Activated T-helper 1 cell treated with anti-CD3 and anti-CD28 coated beads, Interleukin-2, amount 50 U/mL, for 16 hours (primary cell): Measurements from ENCODE around the gene ZNF425.
"Not testable (repeated sequence)": the region's sequence is repeated elsewhere in the genome, so short reads cannot be mapped to it uniquely, and the experiment has no call there.

ENCODE experiments used
- DNase-seq, 2 donors: peaks; one replicate each; pipeline ENCODE4 v3.0.0-alpha.2; 2020; ENCODE audit warnings: low read depth in 1 of 2, low spot score in 1 of 2

ZNF425 gene

DNA sequence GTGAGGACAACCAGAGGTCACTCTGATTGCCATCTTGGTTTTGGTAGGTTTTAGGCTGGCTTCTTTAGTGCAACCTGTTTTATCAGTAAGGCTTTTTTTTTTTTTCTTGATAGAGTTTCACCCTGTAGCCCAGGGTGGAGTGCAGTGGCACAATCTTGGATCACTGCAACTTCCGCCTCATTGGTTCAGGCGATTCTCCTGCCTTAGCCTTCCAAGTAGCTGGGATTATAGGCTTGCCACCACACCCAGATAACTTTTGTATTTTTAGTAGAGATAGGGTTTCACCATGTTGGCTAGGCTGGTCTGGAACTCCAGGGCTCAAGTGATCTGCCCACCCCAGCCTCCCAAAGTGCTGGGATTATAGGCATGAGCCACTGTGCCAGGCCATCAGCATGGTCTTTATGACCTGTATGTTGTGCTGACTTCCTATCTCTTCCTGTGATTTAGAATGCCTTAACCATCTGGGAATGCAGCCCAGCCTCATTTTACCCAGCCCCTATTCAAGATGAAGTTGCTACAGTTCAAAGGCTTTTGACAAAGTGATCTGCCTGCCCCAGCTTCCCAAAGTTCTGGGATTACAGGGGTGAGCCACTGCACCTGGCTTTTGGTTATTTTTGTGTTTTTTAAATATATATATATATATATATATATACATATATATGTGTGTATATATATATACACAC lies 7.0 kb upstream of the ZNF425 start:
- no peak for DNase-seq

GRCh38 chr7:149130572-149131198 lies 4.6 kb upstream of the ZNF425 start:
- no peak for DNase-seq

DNA sequence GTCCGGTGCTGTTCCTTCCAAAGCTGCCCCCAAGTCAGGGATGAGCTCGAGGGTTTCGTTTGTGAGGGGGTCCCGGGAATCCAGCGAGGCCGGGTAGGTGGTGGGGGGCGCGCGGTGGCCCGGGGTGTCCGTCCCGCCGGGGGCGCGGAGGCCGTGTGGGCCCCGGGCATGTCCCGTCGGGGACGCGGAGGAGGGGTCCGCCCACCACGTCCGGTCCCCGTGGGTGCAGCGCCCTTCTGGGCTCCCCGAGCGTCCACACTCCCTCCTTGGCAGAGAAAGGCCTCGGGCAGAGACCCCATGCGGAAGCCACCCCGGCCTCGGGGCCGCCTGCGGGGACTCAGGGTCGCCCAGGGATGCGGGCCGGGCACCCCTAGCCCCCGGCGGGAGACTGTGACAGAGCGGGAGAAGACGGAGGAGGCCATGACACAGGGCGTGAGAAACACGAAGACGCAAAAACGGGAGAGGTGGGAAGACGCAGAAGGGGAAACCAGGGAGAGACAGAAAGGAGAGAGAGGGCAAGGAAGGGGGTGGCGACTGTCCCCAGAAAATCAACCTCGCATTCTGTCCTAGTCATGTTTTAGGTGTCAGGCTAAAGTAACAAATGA lies 640 bp upstream of the ZNF425 start:
- DNase-seq, result peak; percentile 19 to 48

DNA sequence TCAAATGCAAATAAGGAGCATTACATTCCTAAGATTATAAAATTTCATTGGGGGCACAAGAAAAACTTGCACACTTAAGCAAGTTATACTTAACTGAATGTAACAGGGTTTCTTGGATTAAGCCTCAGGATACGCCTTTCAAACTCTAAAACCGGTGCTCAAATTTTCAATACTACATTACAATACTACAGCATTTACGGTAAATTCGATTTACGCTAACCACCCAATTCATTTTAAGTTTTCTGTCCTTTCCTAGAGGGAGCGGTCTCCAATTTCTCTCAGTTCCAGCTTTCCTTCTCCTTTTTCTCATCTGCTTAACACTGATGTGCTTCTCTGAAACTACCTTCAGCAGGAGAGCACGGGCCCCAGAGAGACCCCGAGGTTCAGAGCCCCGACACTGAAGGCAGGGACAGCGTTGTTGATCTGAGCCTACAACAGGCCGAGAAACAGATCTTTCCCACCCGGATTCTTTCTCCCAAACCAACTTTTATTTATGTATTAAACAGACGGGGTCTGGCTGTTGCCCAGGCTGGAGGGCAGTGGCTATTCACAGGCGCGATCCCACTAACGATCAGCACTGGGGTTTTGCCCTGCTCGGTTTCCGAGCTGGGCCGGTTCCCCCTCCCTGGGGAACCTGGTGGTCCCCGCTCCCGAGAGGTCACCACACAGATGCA lies 798 bp downstream of the ZNF425 start:
- DNase-seq, result no peak

DNA sequence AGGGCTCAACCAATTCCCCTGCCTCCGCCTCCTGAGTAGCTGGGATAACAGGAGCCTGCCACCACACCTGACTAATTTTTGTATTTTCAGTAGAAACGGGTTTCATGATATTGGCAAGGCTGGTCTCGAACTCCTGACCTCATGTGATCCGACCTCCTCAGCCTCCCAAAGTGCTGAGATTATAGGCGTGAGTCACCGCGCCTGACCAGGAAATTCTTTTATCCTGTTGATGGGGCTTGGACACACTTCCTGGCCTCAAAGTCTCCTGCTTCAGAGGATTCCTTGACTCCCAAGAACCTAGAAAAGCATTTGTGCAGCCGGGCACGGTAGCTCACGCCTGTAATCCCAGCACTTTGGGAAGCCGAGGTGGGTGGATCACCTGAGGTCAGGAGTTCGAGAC lies 16.2 kb downstream of the ZNF425 start:
- DNase-seq, result no peak

DNA sequence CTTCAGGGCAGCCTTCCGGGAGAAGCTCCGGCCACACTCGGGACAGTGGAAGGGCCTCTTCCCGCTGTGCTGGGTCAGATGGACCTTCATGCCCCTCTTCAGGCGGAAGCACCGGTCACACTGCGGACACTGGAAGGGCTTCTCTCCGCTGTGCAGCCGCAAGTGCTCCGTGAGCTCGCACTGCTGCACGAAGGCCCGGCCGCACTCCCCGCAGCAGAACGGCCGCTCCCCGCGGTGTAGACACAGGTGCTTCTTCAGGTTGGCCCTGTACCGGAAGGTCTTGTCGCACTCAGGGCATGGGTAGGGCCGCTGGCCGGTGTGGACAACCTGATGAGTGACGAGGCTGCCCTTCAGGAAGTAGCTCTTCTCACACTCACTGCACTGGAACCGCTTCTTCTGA lies 21.4 kb downstream of the ZNF425 start:
- DNase-seq, result no peak

DNA sequence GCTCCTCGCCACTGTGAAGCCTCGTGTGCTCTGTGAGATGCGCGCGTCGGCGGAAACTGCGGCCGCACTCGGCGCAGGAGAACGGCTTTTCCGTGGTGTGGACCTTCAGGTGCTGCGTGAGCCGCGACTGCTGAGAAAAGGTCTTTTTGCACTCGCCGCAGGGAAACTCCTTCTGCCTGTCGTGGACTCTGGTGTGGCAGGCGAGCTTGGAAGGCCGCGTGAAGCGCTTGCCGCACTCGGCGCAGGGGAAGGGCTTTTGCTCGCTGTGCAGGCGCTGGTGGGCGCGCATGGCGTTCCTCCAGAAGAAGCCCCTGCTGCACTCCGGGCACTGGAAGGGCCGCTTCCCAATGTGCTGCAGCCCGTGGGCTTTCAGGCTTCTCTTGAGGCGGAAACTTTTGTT lies 21.9 kb downstream of the ZNF425 start:
- DNase-seq, result no peak

DNA sequence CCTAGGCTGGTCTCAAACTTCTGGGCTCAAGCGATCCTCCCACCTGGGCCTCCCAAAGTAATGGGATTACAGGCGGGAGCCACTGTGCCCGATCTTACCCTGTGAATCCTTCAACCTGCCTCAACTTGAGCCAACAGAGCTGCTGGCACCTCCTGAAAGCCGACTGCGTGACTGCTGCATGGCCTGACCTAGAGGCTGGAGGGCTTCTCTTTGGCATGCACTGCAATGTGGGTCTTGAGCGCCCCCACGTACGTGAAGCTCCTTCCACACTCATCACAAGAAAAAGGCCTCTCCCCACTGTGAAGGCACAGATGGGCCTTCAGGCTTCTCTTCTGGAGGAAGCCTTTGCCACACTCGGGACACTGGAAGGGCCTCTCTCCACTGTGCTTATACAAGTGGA lies 22.7 kb downstream of the ZNF425 start:
- no peak for DNase-seq

DNA sequence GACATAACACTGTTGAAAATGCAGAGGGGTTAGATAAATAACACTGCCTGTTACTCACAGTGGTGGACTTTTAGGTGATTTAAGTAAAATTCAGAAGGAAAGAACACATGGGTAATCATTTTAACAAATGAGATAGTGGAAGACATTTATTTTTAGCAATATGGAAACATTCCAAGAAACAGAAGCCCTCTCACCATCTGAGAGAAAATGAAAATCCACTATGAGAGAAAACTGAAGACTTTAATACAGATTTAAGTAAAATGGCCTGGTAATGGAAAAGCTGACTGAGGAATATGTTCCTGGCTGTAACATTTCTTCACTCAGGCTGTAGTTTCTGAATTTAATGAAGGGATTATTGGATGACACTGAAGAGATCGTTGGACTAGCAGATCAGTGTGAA lies 23.5 kb downstream of the ZNF425 start:
- DNase-seq, result no peak

GRCh38 chr7:149100821-149101220 lies 25.3 kb downstream of the ZNF425 start:
- no peak for DNase-seq

DNA sequence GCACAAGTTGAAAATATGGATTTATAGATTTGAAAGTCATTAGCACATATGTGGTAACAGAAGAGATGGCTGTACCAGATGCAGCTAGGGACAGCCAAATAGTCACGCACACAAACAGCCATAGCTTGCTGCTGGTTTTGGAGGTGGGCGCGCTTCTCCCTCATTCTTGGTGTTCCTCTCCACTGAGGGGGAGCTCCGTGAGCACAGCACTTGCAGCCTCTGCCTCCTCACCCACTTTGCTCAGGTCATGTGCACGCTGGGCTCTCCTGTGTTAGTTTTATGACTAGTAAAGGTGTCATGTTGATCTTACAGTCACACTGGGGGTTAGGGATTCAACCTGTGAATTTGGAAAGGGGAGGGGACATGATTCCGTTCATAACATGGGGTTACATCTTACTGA lies 27.1 kb downstream of the ZNF425 start:
- no peak for DNase-seq

- no peak for DNase-seq
Observed at GRCh38 chr7:149097088-149097487, 29.0 kb downstream of the ZNF425 start.

DNA sequence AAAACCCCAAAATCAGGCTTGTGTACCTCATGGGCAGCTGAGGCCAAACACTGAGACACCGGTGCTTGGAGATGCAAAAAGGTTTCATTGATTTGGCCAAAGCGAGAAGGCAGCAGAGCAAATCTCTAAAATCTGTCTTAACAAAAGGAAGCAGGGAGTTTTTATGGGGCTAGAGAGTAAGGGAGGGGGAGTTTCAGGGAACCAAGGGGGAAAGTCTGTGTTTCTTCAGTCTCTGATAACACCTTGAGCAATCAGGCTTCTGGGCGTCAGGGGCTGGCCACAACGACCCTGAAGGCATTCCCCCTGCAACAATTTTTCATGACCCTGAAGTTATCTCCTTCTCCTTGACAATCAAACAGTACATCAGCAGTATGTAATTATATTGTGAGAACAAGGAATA lies 32.9 kb downstream of the ZNF425 start:
- DNase-seq, result no peak

DNA sequence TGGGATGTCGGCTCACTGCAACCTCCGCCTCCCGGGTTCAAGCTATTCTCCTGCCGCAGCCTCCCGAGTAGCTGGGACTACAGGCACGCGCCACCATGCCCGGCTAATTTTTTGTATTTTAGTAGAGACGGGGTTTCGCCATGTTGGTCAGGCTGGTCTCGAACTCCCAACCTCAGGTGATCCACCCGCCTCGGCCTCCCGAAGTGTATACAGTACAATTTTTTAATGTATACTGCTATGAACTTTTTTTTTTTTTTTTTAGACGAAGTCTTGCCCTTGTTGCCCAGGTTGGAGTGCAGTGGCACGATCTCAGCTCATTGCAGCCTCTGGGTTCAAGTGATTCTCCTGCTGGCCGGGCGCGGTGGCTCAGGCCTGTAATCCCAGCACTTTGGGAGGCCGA lies 33.9 kb downstream of the ZNF425 start:
- DNase-seq, result not testable (repeated sequence)

- peak; percentile 80 to 93 for DNase-seq
Observed at GRCh38 chr7:149090397-149091195, 35.5 kb downstream of the ZNF425 start, which contains the start of gene ZNF786. Gene ZNF786, minus strand, starts transcription at chr7:149090718. Its CDS starts 78 bp downstream, at chr7:149090640.

DNA sequence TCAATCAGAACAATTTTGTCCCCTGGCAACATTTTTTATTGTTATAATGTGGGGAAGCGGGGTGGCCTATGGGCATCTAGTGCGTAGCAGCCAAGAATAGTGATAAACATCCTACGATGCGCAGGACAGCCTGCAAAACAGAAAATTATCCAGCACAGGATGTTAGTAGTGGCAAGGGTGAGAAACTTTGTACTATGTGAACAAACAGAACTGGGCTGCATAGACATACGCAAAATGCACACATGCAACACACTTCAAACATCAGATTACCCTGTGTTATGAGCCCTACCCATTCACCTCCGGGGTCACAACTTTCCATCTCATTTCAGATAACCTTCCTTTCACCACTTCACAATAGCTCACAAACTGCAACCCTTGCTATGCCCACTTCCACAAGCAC lies 38.7 kb downstream of the ZNF425 start:
- DNase-seq, result no peak

GRCh38 chr7:149085866-149086265 lies 40.3 kb downstream of the ZNF425 start:
- no peak for DNase-seq

GRCh38 chr7:149084407-149084806 lies 41.7 kb downstream of the ZNF425 start:
- DNase-seq, result no peak

DNA sequence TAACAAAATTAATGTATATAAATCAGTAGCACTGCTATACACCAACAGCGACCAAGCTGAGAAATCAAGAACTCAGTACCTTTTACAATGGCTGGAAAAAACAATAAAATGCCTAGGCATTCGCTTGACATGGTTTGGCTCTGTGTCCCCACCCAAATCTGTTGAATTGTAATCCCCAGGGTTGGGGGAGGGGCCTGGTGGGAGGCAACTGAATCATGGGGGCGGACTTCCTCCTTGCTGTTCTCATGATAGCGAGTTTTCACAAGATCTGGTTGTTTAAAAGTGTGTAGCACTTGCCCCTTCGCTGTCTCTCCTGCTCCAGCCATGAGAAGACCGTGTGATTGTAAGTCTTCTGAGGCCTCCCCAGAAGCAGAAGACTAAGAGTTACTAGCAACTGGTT lies 44.2 kb downstream of the ZNF425 start:
- no peak for DNase-seq

- DNase-seq, result no peak
Observed at GRCh38 chr7:149077594-149077993, 48.5 kb downstream of the ZNF425 start.

- DNase-seq, result no peak
Observed at GRCh38 chr7:149075286-149075685, 50.8 kb downstream of the ZNF425 start.
